Stomach smooth muscle (tissue), 2 donors: ENCODE data around the gene KCNH8.

Experiments
- H3K27ac ChIP-seq: one replicate; pipeline ENCODE4 v1.7.0; 2013; ENCODE audit warnings: mild to moderate bottlenecking, low read length, inconsistent platforms
- H3K27me3 ChIP-seq, 2 donors: one replicate each; pipeline ENCODE4 v1.7.0; 2013; ENCODE audit warnings: low read length in 2 of 2; ENCODE audit not compliant: insufficient read depth in 2 of 2, control insufficient read depth in 1 of 2
- H3K36me3 ChIP-seq, 2 donors: one replicate each; pipeline ENCODE4 v1.7.0; 2013; ENCODE audit warnings: low read length in 2 of 2; ENCODE audit not compliant: control insufficient read depth in 2 of 2, insufficient read depth in 2 of 2
- H3K4me1 ChIP-seq: one replicate; pipeline ENCODE4 v1.7.0; 2013; ENCODE audit warnings: low read length; ENCODE audit not compliant: control insufficient read depth, insufficient read depth
- H3K4me3 ChIP-seq, 2 donors: one replicate each; pipeline ENCODE4 v1.7.0; 2013; ENCODE audit warnings: low read length in 2 of 2
- H3K9ac ChIP-seq, 2 donors: one replicate each; pipeline ENCODE4 v1.7.0; 2013; ENCODE audit warnings: low read length in 2 of 2, mild to moderate bottlenecking in 1 of 2
- H3K9me3 ChIP-seq, 2 donors: one replicate each; pipeline ENCODE4 v1.7.0; 2013; ENCODE audit warnings: low read length in 2 of 2; ENCODE audit not compliant: control insufficient read depth in 2 of 2
- donor health status: healthy.
- donor health status: Pancreatic carcinoma.

Gene KCNH8

DNA sequence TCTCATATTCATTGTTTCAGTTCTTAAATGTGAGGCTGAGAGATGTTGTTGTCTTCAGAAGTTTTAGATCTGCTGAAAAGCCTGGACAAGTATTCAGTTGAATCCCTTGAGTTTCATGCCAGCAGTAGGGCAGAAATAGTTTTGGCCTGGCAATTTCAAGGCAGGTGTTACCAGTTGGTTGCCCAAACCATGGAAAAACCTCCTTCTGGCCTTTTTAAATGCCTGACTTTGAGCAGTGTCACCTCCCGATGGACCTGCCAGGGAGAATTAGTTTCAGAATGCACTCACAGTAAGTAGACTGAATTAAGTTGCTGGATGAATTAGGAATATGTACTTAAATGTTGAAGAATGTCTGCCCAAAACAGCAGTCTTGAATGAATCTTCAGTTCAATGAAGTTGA is 383.1 kb downstream of the KCNH8 start:
- Histone ChIP-seq H3K36me3 (no peaks in the 10 kb centered on the region), H3K9me3 (no peaks in the 10 kb centered on the region), H3K9ac (no peak overlapping the region), H3K4me3 (no peak overlapping the region), H3K27me3 (no peaks in the 10 kb centered on the region), H3K27ac (no peak overlapping the region), H3K4me1 (no peaks in the 10 kb centered on the region)

DNA sequence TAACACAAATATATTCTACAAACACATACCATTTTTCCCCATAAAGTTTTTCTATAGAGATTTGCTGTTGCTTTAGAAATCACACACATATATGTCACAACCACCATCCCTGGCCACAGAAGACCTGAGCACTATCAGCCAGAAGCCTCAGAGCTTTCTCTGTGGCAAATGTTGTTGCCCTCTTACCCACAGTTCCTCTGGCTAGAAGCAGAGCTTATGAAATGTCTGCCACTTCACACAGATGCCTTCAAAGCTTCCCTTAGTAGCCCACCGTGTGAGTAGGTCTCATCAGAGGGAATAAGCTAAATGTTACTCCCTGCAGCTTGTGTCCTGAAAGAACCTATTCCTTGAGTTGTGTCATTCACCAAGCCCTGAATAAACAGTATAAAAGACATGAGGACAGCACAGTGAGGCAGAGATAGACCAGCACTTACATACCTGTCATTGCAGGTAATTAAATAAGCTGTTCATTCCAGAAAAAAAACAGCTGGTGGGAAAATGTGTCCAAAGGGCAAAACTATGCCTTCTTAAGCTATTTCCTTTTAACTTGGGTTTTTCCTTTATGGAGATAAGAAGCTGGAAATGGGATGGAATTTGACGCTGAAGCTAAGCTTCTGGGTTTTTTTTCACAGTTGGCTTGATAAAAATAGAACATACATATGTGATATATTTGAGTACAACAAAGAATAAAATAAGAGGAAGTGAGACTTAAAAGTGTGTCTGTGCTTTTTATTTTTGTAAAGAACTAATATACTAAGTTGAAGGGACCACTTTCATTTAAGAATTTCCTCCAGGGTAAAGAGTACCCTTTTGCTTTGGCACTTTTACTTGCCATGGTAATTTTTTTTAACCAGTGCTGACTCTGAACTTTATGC is 391.4 kb downstream of the KCNH8 start:
- H3K27me3 ChIP-seq = no peaks in the 10 kb centered on the region
- no peaks in the 10 kb centered on the region for H3K36me3 ChIP-seq
- no peak overlapping the region for H3K4me3 ChIP-seq
- H3K27ac ChIP-seq = no peak overlapping the region
- H3K9me3 ChIP-seq = no peaks in the 10 kb centered on the region
- H3K9ac ChIP-seq = no peak overlapping the region
- H3K4me1 ChIP-seq = no peaks in the 10 kb centered on the region

DNA sequence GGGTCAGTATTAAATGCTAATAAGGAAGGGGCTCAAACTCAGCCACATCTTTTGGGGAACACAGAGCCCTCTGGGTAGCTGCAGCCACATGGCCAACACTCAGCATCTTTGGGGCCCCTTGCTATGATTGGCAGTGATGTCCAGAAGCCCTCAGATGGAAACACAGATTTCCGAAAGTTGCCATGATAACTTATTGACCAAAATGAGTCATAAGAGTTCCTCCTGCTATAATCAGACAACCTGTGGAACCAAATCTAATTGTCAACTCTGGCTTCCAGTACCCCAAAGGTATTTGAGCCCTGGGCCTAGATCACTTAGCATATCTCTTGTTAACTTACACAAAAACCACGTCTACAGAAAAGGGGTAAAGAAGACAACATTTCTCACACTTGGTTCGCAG is 392.2 kb downstream of the KCNH8 start:
- Histone ChIP-seq H3K27ac (no peak overlapping the region), H3K27me3 (no peaks in the 10 kb centered on the region), H3K9ac (no peak overlapping the region), H3K9me3 (no peaks in the 10 kb centered on the region), H3K4me1 (no peaks in the 10 kb centered on the region), H3K36me3 (no peaks in the 10 kb centered on the region), H3K4me3 (no peak overlapping the region)

DNA sequence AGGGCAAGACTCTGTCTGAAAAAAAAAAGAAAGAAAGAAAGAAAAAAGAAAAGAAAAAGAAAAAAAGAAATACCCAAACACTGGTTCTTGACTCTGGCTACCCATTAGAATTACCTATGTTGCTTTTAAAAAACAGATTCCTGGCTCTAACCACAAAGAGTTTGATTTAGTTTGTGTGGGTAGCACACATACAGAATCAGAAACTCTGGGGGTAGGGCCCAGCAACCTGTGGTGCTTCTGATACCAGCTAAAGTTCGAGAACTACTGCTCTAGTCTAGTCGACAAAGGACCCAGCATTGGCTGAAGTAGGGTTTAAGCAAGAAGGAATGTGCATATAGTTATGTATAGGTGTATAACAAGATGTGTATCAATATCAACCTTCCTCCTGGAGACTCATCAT is 393.0 kb downstream of the KCNH8 start:
- no peak overlapping the region for H3K9ac ChIP-seq
- H3K4me3 ChIP-seq = no peak overlapping the region
- H3K36me3 ChIP-seq = no peaks in the 10 kb centered on the region
- H3K9me3 ChIP-seq = no peaks in the 10 kb centered on the region
- no peaks in the 10 kb centered on the region for H3K27me3 ChIP-seq
- no peaks in the 10 kb centered on the region for H3K4me1 ChIP-seq
- no peak overlapping the region for H3K27ac ChIP-seq

DNA sequence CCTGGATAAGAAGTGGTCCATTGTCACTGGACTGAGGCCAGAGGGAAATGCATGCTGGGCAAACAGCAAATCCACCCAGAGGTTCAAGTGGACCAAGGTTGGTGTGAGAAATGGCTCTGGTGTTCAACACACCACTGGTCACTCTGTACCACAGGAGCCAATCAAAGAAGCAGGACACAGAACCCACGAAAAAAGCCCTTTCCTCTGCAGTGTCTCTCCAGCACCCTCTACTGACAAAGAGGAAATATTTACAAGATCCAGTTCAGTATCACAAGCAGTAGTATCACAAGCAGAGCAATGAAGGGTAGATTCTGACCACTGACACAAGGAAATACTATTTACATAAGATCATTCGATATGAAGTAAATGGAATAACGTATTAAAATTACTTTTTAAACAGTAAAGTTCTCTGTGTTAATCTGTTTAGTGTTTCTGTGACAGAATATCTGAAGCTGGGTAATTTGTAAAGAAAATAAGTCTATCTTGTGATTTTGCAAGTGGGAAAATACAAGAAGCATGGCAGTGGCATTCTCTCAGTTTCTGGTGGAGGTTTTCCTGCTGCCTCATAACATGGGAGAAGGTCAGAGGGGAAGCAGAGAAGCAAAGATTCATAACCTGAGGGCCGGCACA is 395.0 kb downstream of the KCNH8 start:
- Histone ChIP-seq H3K4me1 (no peaks in the 10 kb centered on the region), H3K4me3 (no peak overlapping the region), H3K27me3 (no peaks in the 10 kb centered on the region), H3K9ac (no peak overlapping the region), H3K27ac (no peak overlapping the region), H3K36me3 (no peaks in the 10 kb centered on the region), H3K9me3 (no peaks in the 10 kb centered on the region)

DNA sequence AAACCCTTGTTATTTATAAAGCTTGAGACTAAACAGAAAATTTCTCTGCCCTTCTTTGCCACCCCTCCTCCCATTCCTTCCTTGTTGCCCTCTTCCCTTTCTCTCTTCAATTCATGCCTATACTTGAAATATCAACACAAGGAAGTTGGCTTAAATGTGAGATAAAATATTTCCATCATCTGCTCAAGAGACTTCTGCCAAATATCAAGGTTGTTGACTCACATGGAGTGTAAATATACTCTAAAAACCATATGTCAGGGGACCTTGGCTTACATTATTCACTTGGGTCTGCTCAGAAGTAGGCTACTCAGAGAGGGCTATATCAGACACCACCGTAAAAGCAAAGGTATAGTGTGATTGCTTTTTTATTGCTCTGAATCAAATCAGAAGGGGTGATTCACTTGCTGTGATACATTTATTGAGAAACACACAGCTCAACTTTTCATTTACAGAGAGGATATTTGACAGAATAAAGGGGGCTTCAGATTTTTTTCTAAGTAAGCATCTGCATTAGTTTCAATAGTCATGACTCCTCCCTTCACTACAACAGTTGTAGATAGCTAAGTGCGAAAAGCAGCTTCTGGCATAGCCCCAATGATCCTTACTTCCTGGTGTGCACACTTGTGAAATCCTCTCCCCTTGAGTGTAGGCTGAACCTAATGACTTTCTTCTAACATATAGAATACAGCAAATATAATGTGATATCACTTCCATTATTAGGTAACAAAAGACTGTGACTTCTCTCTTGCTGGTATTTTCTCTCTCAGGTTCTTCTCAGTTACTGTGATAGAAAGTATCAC is 399.6 kb downstream of the KCNH8 start:
- Histone ChIP-seq H3K9ac (no peak overlapping the region), H3K27ac (no peak overlapping the region), H3K9me3 (no peaks in the 10 kb centered on the region), H3K27me3 (no peaks in the 10 kb centered on the region), H3K4me1 (no peaks in the 10 kb centered on the region), H3K4me3 (no peak overlapping the region), H3K36me3 (no peaks in the 10 kb centered on the region)

DNA sequence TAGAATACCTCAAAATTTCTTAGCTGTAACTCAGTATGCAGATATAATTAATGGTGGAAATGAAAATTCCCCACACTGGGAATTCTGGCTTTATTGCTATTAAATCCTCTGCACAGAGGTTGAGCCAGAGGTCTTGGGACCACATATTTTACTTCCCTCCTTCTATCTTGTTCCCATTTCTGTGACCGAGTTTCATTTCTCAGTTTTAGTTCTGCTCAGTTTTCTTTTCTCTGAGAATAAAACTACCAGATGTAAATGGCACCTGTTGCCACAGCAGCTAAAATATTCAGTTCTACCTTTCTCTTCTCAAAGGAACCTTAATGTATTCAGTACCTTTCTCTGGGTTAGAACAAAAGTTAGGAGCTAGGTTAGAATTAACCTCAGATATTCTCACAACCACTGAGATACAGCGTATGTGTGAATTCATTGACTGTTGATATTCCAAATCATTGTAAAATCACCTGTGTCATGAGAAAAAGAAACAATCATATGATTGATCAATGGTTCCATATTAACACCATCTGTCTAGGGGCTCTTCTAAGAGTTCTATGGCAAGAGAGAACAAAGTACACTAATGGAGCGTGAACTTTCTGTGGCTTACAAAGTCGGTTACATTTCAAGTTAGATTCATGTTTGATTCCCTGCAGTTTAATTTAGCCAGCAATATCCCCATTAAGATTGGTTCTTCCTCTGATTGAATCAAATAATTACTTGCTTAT is 411.6 kb downstream of the KCNH8 start:
- no peak overlapping the region for H3K9ac ChIP-seq
- H3K4me3 ChIP-seq = no peak overlapping the region
- H3K36me3 ChIP-seq = no peaks in the 10 kb centered on the region
- H3K27ac ChIP-seq = no peak overlapping the region
- no peaks in the 10 kb centered on the region for H3K4me1 ChIP-seq
- H3K27me3 ChIP-seq = no peaks in the 10 kb centered on the region
- H3K9me3 ChIP-seq = peaks cover 0 to 2% of the 10 kb centered on the region in 2 donors

DNA sequence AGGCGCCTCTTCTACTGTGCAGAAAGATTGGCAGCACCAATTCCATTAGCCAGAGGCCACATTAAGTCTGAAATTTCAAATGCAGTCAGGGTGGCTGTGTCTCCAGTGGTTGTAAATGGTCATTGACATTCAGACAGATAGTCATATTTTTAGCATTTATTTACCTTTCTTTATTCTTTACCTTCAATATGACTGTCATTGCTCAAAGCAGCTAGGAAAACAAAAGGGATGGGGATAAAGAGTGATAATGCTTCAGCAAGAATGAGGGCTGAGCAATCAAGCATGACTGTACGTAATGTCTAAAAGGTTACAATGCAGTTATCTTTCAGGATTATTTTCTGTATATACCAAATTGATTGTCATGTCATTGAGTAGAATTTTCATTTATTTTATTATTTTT is 425.3 kb downstream of the KCNH8 start:
- no peaks in the 10 kb centered on the region for H3K36me3 ChIP-seq
- no peaks in the 10 kb centered on the region for H3K4me1 ChIP-seq
- H3K27ac ChIP-seq = no peak overlapping the region
- H3K9ac ChIP-seq = no peak overlapping the region
- H3K9me3 ChIP-seq = no peaks in the 10 kb centered on the region
- no peak overlapping the region for H3K4me3 ChIP-seq
- no peaks in the 10 kb centered on the region for H3K27me3 ChIP-seq

DNA sequence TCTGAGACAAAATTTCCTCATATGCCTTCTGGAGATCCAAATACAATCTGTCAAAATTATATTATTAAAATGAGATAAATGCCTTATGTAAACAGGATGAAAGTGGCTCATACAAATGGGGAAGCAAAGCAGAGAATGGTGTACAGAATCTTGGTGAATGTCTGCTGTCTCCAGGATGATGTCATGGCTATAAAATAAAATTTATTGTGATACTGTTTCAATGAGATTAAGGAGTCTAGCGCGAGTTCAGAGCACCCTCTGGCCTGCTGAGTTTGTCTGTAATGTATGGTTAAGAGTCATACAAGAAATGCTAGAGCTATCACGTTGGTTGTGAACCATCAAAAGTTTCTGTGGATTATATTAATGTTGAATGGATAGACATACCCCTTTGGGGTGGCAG is 426.0 kb downstream of the KCNH8 start:
- Histone ChIP-seq H3K4me1 (no peaks in the 10 kb centered on the region), H3K4me3 (no peak overlapping the region), H3K36me3 (no peaks in the 10 kb centered on the region), H3K9ac (no peak overlapping the region), H3K27ac (no peak overlapping the region), H3K9me3 (no peaks in the 10 kb centered on the region), H3K27me3 (no peaks in the 10 kb centered on the region)

DNA sequence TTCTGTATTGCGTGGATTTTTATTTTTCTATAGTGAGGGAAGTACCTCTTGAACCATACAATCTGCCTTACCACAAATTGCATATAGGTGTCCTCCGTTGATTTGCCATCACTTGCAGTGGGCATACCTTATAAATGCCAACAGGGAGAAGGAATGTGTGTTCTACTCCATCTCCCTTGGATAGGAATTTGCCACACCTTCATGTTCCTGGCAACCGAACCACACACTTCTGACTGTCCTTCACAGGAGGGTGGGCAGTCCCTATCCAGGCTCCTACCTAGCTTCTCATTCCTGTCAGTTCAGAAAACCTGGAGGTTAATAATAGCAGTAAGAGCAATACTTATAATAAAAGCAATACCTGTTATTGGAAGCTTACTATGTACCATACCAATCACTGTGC is 428.0 kb downstream of the KCNH8 start:
- H3K4me1 ChIP-seq = no peaks in the 10 kb centered on the region
- H3K4me3 ChIP-seq = no peak overlapping the region
- no peak overlapping the region for H3K27ac ChIP-seq
- no peaks in the 10 kb centered on the region for H3K27me3 ChIP-seq
- no peaks in the 10 kb centered on the region for H3K36me3 ChIP-seq
- H3K9me3 ChIP-seq = no peaks in the 10 kb centered on the region
- H3K9ac ChIP-seq = no peak overlapping the region
